Frontal cortex (tissue), 4 donors: ENCODE measurements around the gene CTRB1. TPM values are rescaled to one million over a fixed set of nuclear protein-coding genes. Genes with fewer than 3 reads are reported as not detected.

ENCODE experiments used
- DNase-seq, 2 donors: peaks; one replicate each; pipeline ENCODE4 v3.0.0; 2012; ENCODE audit warnings: low spot score in 2 of 2
- FAIRE-seq: peaks from 2 replicates; lab custom pipeline; 2012; peaks lifted over from hg19 to GRCh38; lab: Jason Lieb, UNC
- total RNA-seq: library from RNA; depleted of rRNA; stranded (reverse); fragments of >200 nt; gene quantifications from one replicate; pipeline ENCODE4 v1.2.3, GENCODE V29; 2014
- donor health status: control.
- donor health status: control.
- donor health status: control.

The CTRB1 gene
- total RNA-seq, 1 donor from 2014 or later = not detected

DNA sequence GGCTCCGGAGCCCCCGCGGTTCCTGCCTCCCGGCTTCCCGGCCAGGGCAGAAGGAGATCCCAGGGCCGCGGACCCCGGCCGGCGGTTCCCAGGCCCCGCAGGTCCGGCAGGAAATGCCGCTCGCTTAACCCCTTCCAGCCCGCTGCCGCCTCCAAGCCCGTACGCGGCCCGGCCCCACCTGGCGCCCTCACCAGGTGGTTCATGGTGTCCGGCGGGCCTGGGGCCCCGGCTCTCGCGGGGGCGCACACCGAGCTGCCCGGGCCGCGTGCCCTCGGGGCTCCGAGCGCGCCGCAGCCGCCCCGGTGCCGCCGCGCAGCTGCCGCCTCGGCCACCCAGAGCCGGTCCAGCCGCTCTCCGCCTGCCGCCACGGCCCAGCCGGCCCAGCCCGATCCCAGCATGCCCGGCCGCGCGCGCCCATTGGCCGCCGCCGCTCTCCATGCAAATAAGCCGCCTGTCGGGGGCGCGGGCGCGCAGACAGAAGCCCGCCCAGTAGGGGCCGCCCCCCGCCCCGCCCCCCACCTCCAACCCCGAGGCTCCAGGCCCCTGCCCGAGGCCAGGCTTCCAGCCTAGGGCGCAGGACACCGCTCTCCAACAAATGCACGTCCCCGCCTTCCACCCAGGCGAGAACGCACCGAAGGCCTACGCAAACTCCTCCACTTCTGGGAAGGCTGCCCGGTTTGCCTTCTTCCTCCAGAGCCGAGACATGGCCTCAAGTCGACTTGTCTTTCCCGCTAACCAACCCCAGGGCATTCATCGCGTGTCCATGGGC, 32.7 kb downstream of the CTRB1 start, which contains the start of gene BCAR1:
BCAR1 (minus strand) TSS at position 345 of the 769 bp plus-strand sequence; CDS start at position 203, 142 bp downstream.
- DNase-seq = peak; percentile 90 to 94
- FAIRE-seq = no peak

DNA sequence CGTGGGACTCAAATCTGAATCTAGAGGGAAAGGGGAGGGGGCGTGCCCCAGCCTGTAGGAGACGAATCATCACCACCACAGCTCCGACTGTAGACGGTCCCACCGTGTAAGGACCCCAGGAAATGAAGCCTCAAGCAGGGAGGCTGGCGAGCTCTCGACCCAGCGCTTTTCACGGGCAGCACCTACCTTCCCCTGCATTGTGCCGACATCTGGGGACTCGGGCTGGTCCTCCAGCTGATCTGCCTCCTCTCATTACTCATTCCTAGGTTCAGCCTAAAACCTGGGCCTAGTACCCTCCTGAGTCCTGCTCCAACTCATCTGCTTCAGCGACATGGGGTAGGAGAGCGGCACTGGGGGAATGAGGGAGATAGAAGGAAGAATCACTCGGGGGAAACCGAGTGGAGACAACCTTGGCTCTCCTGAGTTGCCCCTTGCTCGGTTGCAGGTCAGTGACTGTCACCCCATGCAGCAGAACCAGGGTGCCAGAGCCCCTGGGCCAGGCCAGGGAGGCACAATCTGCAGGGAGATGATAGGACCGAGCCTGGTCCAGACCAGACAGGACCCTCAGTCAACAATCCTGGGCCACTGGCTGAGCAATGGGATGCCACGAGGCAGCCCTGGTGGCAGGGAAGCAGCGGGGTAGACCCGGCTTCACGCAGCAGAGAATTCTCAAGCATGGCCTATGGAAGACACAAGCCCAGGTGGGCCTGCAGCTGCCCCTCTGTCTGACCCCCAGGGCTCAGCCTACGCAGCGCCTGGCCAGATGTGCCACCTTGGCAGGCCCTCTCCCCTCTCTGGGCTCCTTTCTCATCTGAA, 33.5 kb downstream of the CTRB1 start:
- no peak for DNase-seq

DNA sequence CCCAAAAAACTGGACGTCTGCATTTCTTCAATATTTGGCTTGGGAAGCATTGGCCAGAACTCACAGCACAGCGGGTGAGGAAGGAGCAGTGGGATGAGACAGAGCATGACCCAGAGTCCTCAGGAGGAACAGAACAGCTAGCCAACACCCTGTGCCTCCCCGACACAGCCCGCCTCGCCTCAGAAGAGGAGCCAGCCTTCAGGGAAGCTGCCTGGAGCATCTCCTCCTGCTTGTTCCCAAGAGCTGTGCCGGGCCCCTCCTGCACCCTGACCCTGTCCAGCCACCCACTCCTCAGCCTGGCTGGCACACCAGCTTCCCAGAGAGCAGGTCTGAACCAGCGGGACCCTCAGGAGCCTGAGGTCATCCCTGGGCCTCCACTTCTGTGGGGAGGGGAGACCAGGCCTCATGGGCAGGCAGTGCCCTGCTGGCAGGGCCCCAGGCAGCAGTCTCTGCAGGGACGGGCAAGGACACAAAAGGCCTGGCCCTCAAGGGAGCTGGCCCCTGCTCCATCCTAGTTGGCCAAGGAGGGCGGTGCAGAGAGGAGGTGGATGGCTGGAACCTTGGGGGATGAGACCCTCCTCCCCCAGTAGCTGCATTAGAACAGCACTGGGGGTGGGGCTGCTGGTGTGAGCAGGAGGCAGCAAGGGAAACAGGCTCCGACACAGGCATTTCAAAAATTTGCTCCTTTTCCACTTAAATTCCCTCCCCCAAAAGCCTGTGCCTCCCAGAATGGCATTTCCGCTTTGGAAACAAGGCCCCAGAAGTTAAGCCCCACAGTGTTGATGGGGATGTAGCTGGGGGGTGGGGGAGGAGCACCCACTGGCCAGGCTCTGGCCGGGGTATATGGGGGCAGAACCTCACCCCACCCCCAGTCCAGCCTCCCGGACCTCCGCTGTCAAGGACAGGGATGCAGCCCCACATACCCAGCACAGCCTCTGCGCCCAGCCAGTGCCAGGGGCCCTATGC, 34.4 kb downstream of the CTRB1 start:
- FAIRE-seq = no peak
- no peak for DNase-seq

More for the DNA sequence above, 33.5 kb downstream of the CTRB1 start:
- FAIRE-seq = no peak

DNA sequence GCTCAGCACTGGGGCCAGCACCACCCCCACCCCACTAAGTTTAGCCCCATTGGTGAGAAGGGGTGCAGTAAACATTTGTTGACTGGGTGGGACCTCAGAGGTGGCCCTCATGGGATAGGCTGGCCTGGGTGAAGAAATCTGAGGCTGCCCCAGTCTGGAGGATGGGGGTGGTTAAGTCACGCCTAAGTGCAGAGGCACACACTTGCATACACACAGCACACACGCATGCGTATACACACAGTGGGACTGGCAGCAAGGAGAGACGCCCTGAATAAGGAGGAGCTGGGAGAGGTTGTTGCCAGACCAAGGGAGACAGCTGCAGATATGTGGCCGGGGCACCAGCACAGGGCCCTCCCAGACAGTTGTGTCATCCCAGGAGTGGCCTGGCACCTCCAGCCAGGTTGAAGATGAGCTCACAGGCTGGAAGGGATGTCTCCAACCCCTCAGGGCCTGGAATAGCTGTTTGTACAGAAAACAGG, 35.6 kb downstream of the CTRB1 start:
- DNase-seq (no peak), FAIRE-seq (no peak)

DNA sequence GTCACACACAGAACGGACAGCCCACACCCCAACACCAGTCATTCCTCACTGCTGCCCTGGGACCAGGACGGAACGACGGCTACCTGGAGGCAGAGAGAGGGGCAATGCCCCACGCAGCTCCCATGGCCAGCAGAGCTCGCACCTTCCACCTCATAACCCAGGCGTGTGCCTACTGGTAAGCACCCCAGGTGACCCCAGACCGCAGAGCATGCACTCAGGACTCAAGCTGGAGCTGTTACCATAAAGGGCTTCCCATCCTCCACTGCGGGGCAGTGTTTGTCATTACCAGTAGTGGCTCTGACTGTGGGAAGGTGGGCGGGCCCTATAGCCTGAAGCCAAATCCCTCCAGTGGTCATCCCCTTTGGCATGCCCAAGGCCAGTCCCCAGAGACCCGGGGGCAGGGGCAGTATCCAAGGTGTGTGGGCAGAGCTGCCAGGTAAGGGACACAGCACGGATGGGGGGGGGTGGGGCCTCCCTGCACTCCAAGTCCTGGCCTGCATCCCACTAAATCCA, 37.3 kb downstream of the CTRB1 start:
- DNase-seq = no peak
- FAIRE-seq = no peak

DNA sequence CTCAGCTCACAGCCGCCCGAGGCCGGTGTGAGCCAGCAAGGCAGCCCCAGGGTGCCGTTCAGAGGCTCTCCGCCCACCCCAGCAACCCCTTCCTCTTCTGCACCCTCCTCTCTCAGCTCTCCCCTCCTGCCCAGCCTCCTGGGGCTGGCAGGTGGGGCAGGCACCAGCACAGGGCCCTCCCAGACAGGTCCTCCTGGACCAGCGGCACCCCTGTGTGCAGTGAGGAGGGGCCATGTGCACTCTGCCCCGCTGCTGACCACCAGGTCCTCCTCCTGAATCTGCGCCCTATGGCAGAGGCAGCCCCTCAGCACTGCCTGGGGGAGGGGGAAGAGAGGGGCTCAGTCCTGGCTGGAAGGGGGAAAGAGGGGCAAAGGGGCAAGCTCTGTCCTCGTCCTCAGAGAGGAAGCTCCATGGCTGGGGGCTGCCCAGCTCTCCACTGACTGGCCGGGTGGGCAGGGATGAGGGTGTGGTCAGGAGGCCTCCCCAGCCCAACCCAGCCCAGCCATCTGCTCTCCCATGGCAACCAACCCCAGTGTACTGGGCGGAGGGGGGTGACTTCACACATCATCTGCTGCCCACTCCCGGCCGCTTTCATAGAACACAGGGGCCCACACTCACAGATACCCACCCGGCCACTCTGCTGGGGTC, 38.0 kb downstream of the CTRB1 start:
- DNase-seq (peak; percentile 67 to 68), FAIRE-seq (no peak)

DNA sequence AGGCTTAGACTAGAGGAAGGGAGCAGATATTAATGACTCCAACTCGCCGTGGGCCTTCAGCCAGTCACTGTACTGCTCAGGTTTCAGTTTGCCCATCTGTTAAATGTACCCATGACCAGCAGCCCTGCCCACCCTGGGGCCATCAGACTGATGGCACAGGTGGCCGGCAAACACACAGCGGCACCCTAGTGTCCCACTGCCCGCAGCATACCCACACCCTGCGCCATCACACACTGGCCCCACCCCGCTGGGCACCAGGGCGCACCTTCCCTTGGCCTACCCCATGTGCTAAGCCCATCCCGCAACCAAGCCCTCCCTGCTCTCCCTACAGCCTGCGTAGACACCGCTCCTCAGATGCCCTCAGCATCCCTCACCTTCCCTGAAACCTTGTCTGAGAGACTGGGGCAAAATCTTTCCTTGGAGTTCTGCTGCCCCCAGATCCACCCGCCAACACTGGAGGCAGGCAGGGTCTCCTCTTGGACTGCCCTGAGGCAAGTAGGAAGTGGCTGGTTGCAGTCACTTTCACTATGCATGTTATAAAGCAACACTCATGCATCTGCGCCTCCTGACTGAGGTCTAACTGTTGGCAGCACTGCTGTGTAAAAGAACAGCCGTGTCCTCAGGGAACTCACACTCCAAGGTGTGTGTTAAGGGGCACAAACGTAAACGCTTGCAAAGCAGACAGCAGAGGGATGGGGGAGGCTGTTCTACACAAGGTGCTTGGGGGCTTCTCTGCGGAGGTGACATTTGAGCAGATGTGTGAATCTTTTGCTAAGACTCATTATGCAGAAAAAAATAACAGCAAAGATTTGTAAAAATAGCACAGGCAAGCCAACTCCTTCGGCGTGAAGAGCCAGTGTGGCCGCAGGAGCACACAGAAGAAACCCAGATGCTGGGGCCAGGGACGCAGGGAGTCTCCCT, 39.4 kb downstream of the CTRB1 start:
- DNase-seq (peak in 1 of 2 donors; percentile 15), FAIRE-seq (no peak)

DNA sequence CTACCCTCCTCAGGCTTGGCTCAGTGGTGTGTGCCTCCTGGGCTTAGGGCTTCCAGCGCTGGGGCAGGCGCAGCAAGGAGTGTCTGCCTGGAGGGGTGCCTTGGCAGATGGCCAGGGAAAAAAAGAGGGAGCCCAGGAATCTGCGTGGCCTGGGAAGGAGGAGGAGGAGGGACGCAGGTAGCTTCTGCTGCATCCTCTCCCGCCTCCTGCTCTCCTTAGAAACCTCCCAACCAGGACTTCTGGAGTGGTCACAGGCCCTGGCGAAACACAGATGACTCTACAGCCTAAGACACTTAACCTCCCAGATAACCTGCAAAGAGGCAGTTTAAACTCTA, 40.0 kb downstream of the CTRB1 start:
- FAIRE-seq (no peak), DNase-seq (no peak)

DNA sequence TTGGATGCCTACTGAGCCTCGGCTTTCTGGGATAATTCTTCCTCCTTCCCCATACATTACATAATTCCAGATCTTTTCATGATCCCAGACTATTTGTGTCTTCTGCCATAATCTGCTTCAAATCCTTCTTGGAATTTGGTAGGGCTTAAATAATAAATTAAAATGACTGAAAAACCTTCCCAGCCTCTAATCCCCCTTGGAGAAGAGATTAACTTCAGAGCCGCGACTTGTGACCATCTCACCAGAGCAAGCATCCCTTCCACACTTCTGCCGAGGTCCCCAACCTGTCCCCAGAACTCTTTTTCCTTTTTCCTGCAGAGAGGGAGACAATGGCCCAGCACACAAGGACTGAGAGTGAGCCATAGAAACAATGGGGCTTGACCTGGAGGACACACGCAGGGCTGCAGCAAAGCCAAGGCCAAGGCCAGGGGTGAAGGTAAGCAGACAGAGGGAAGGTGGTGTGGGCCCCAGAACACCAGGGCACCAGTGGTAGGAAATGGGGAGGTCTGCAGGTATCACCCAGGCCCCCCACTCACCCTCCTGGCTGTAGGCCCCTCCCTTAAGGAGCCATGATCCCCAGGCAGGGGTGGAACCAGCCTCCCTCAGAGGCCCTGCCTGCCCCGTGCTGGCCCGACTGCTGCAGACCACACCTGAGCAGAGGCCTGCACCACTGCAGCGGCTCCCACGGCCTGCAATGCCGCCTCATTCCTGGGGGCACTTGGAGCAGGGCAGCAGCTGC, 42.2 kb downstream of the CTRB1 start:
- no peak for DNase-seq
- no peak for FAIRE-seq

DNA sequence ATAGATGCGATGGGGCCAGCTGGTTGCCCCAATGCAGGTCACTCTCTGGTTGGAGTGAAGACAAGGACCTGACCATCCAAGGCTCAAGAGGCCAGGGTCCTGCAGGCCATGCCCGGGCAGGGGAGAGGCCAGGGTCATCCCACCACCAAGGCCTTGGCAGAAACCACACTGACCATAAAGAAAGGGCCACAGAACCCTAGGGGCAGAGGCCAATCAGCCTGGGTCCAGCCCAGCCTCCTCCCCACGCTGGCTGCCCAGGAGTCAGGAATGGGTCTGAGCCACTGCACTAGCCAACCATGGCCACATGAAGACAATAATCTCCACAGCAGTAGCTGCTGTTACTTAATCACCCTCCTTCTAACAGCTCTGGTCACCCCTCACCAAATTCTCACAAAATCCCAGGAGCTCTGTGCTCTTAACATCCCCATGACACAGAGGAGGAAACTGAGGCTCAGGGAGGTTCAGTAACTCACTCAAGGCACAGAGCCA, 42.8 kb downstream of the CTRB1 start:
- peak in 1 of 2 donors; percentile 11 for DNase-seq
- no peak for FAIRE-seq

DNA sequence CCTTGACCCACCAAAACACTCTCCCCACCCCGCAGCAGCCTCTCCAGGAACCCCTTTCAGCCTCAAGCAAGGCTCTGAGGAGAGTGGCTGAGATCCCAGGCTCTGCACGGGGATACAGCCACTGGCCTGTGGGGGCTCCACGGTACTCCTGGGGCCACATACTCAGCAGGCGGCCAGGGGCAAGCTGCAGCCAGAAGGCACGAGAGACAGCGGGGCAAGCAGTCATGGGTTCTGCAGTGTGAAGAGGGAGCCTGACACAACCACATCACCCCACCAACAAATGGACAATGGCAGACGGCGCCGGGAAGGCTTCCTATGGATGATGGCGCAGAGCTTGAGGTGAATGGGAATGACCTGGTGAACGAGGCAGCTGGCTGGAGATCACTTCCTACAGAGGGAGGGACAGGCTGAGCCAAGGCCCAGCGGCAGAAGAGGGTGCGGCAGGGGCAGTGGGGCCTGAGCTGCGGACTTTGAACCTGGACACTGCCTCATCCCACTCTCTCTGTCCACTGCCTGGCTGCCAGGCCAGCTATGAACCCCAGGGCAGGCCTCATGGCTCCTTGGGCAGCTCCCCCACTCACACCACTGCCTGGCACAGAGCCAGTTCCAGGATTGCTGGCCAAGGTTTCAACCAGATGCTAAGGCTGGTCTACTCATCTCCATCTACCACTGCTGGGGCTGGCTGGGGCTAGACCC, 43.5 kb downstream of the CTRB1 start:
- DNase-seq (peak in 1 of 2 donors; percentile 3), FAIRE-seq (no peak)

DNA sequence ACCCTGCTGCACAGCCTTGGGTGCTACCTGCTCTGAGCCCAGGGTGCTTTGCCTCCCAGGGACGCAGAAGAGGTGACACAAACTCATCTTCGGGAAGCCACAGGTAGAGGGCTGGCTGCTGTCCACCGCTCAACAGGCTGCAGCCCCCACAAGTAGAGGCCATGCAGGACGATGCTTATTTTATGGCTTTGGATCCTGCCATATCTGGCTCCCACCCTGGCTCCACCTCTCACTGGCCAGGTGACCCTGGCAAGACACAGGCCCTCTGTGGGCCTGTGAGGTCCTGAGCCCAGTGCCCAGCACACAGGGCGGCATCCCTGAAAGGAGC, 44.0 kb downstream of the CTRB1 start:
- no peak for DNase-seq
- no peak for FAIRE-seq

DNA sequence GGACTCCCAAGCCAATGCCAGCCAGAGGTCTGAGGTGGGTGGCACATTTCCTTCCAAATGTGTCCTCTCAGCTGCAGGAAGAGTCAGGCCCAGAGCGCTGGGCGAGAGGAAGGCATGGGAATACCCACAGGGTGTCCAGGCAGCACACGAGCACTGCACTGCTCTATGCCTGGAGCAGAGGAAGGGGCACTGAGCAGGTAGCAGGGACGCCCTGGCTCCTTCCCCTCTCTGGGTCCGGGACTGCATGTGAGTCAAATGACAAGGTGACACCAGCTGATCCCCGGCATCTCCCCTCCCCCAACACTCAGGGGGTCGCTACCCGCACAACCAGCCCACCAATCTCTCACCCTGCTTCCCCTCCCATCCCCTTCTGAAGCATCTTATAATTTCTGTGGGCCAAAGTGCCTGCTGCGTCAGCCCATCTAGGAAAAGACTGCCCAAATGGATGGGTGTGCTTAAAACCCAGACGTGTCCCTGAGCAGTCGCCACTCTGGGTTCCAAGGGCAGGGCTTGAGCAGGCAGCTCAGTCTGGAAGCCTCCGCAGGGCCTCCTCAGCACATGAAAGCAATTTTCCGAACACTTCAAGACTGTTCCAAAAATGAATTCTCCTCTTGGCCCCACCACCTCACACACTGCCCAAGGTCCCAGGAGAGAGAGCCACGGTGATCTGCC, 44.6 kb downstream of the CTRB1 start:
- no peak for FAIRE-seq
- DNase-seq = peak; percentile 13 to 21

DNA sequence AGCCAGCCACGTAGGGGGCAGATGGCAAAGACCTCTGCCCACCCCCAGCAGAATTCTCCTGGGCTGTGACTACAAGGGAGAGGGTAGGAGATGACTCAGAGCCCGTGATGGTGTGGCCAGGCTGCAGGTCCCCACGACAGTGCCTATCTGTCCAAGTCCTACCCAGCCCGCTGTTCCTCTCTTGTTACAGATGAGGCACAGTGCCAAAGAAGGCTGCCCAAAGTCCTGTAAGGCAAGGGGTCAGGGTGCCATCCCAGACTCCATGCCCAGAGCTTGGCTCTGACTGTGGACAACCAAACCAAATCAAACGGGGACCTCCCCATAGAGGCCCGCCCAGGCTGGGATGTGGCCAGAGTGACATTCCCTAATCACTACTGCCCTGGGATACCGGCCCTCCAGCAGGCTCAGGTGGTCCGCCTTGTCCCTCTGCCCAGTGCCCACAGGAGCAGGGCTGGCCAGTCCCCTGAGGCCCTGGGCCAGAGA, 45.2 kb downstream of the CTRB1 start:
- FAIRE-seq (no peak), DNase-seq (peak in 1 of 2 donors; percentile 35)

DNA sequence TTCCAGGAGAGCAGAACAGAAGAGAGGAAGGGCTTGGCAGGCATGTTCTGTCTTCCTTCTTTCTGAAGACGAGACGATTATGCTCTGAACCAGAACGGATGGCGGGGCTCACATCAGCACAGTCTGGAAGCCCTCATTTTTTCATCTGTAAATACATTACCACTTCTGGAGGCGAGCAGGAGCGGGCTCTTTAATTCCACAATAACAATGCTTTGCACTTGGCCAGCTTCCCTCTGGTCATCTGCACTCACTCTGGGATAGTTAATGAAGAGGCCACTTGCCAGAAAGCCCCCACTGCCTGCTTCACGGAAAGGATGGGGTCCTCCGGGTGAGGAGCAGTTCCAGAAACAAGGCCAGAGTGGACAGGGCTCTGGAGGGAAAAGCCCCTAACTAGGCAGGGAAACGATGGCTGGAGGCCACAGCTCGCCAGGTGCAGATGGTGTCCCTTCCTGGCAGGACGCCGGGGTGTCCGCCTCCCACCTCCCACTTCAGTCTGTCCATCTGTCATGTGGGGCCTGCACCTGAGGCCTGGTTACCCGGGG, 45.7 kb downstream of the CTRB1 start:
- peak in 1 of 2 donors; percentile 50 for DNase-seq
- FAIRE-seq = no peak
